Neural cell (in vitro differentiated cells): ENCODE measurements around the gene MYO3B.

Source experiments
- EP300 ChIP-seq: fragments of 450-650 bp; conservative IDR thresholded peaks from 2 replicates; pipeline ENCODE4 v1.6.1; 2014; ENCODE audit warnings: antibody characterized with exemption, mild to moderate bottlenecking, moderate library complexity; ENCODE audit not compliant: poor library complexity, severe bottlenecking
- EZH2 ChIP-seq: fragments of 200-600, 300-800 bp; shearing (Covaris generic), sonication (generic); IDR thresholded peaks from 2 replicates; pipeline ENCODE4 v1.6.1; 2014; ENCODE audit warnings: antibody characterized with exemption, low read length, borderline replicate concordance, mild to moderate bottlenecking; ENCODE audit not compliant: insufficient read depth, poor library complexity, severe bottlenecking
- POLR2AphosphoS5 ChIP-seq: IDR thresholded peaks from 2 replicates; pipeline ENCODE4 v1.6.1; 2012
- TAF1 ChIP-seq: IDR thresholded peaks from 2 replicates; pipeline ENCODE4 v1.6.1; 2012; ENCODE audit warnings: low read depth
- TF ChIP-seq, protein P1 (sequence below): fragments of 450-650 bp; IDR thresholded peaks from 2 replicates; pipeline ENCODE4 v1.5.1; 2014; ENCODE audit warnings: antibody characterized with exemption, mild to moderate bottlenecking, moderate library complexity; ENCODE audit not compliant: poor library complexity, severe bottlenecking
- TF ChIP-seq, protein P2 (sequence below): IDR thresholded peaks from 2 replicates; pipeline ENCODE4 v1.6.1; 2012; ENCODE audit warnings: borderline replicate concordance

DNA sequence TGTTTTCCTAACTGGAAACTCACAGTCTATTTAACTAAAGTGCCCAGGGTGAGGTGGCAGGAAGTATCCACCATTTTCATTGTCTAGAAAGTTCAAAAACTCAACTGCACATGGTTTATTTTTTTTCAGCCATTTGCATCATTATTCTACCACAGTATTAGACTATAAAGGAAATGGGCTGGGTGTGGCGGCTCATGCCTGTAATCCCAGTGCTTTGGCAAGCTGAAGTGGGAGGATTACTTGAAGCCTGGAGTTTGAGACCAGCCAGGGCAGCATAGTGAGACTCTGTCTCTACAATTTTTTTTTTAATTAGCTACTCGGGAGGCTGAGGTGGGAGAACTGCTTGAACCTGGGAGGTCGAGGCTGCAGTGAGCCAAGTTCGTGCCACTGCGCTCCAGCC, 213.8 kb downstream of the MYO3B start:
- TF ChIP-seq, protein P1, sequence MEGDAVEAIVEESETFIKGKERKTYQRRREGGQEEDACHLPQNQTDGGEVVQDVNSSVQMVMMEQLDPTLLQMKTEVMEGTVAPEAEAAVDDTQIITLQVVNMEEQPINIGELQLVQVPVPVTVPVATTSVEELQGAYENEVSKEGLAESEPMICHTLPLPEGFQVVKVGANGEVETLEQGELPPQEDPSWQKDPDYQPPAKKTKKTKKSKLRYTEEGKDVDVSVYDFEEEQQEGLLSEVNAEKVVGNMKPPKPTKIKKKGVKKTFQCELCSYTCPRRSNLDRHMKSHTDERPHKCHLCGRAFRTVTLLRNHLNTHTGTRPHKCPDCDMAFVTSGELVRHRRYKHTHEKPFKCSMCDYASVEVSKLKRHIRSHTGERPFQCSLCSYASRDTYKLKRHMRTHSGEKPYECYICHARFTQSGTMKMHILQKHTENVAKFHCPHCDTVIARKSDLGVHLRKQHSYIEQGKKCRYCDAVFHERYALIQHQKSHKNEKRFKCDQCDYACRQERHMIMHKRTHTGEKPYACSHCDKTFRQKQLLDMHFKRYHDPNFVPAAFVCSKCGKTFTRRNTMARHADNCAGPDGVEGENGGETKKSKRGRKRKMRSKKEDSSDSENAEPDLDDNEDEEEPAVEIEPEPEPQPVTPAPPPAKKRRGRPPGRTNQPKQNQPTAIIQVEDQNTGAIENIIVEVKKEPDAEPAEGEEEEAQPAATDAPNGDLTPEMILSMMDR = no peak
- TF ChIP-seq EZH2 = no peak
- no peak for TF ChIP-seq TAF1
- TF ChIP-seq, protein P2, sequence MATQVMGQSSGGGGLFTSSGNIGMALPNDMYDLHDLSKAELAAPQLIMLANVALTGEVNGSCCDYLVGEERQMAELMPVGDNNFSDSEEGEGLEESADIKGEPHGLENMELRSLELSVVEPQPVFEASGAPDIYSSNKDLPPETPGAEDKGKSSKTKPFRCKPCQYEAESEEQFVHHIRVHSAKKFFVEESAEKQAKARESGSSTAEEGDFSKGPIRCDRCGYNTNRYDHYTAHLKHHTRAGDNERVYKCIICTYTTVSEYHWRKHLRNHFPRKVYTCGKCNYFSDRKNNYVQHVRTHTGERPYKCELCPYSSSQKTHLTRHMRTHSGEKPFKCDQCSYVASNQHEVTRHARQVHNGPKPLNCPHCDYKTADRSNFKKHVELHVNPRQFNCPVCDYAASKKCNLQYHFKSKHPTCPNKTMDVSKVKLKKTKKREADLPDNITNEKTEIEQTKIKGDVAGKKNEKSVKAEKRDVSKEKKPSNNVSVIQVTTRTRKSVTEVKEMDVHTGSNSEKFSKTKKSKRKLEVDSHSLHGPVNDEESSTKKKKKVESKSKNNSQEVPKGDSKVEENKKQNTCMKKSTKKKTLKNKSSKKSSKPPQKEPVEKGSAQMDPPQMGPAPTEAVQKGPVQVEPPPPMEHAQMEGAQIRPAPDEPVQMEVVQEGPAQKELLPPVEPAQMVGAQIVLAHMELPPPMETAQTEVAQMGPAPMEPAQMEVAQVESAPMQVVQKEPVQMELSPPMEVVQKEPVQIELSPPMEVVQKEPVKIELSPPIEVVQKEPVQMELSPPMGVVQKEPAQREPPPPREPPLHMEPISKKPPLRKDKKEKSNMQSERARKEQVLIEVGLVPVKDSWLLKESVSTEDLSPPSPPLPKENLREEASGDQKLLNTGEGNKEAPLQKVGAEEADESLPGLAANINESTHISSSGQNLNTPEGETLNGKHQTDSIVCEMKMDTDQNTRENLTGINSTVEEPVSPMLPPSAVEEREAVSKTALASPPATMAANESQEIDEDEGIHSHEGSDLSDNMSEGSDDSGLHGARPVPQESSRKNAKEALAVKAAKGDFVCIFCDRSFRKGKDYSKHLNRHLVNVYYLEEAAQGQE = no peak
- TF ChIP-seq POLR2AphosphoS5 = no peak
- TF ChIP-seq EP300 = no peak
